GM12878 (cell line): ENCODE measurements around the gene SH2D6.

Experiments
- KDM1A ChIP-seq: fragments of 200-600 bp; sonication (generic); IDR thresholded peaks from 2 replicates; pipeline ENCODE4 v1.6.1; 2016; ENCODE audit warnings: borderline replicate concordance
- MTA2 ChIP-seq: fragments of 450-650 bp; IDR thresholded peaks from 2 replicates; pipeline ENCODE4 v1.6.1; 2016; ENCODE audit warnings: low read depth, mild to moderate bottlenecking, moderate library complexity
- NRF1 ChIP-seq: conservative IDR thresholded peaks from 2 replicates; pipeline ENCODE4 v1.6.1; 2011; ENCODE audit warnings: mild to moderate bottlenecking, low read depth, low read length, improper control_type of control experiment
- POLR2A ChIP-seq: IDR thresholded peaks from 2 replicates; pipeline ENCODE4 v1.6.1; 2011; ENCODE audit warnings: low read depth, mild to moderate bottlenecking, low read length
- RAD21 ChIP-seq: IDR thresholded peaks from 2 replicates; pipeline ENCODE4 v1.6.1; 2011; ENCODE audit warnings: mild to moderate bottlenecking, low read depth, low read length, moderate library complexity; ENCODE audit not compliant: insufficient read depth
- ZNF384 ChIP-seq: IDR thresholded peaks from 2 replicates; pipeline ENCODE4 v1.6.1; 2012; ENCODE audit warnings: low read depth, mild to moderate bottlenecking, low read length, improper control_type of control experiment, borderline replicate concordance
- TF ChIP-seq, protein P1 (sequence below), 3 experiments: IDR thresholded peaks in 2 of 3; conservative IDR thresholded peaks in 1 of 3; 2 replicates each; pipeline ENCODE4 v1.5.1; 2011; ENCODE audit warnings: low read depth in 3 of 3, low read length in 3 of 3, mild to moderate bottlenecking in 3 of 3, control low read depth in 2 of 3, moderate library complexity in 2 of 3, inconsistent platforms in 1 of 3, mixed read lengths in 1 of 3; ENCODE audit not compliant: control insufficient read depth in 2 of 3, insufficient read depth in 1 of 3; ENCODE audit errors: extremely low read depth in 1 of 3
- TF ChIP-seq, protein P2 (sequence below): IDR thresholded peaks from 2 replicates; pipeline ENCODE4 v1.6.1; 2011; ENCODE audit warnings: mild to moderate bottlenecking, low read depth, low read length, moderate library complexity; ENCODE audit not compliant: insufficient replicate concordance
- TF ChIP-seq, protein P3 (sequence below): fragments of 450-650 bp; IDR thresholded peaks from 2 replicates; pipeline ENCODE4 v1.6.1; 2016; ENCODE audit warnings: mild to moderate bottlenecking, moderate library complexity, borderline replicate concordance

DNA sequence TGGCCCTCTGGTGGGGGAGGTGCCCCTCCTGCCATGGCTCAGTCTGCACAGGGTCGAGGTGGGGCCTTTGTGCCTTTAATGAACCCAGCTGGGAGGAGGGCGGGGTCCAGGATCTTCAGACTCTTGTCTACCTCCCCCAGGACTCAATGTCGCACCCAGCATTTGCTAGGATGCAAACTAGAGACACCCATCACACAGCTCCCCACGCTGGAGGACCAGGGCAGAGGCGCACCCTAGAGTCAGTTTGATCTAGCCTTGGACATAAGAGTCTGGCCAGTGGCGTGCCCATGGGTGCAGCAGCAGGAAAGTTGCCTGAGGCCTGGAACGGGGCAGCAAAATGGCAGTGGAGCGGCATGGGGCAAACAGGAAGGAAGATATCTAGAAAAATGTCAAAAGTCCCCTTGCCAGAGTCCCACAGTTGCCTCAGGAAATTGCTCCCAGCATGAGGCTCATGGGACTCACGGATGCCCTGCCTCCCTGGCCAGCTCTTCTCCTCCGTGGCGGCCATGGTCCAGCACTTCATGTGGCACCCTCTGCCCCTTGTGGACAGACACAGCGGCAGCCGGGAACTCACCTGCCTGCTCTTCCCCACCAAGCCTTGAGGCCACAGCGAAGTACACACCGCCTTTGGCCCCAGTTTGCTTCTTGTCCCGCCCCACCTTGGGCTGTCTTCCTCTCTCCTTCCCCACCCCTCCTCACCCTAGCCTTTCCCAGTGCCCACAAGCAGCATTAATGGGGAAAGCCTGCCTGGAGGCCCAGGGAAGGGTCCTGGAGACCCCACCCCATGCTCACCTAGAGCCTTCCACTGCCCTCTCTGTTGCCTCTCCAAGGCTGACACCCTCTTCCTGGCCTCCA is 17.7 kb downstream of the SH2D6 start:
- TF ChIP-seq, protein P1, sequence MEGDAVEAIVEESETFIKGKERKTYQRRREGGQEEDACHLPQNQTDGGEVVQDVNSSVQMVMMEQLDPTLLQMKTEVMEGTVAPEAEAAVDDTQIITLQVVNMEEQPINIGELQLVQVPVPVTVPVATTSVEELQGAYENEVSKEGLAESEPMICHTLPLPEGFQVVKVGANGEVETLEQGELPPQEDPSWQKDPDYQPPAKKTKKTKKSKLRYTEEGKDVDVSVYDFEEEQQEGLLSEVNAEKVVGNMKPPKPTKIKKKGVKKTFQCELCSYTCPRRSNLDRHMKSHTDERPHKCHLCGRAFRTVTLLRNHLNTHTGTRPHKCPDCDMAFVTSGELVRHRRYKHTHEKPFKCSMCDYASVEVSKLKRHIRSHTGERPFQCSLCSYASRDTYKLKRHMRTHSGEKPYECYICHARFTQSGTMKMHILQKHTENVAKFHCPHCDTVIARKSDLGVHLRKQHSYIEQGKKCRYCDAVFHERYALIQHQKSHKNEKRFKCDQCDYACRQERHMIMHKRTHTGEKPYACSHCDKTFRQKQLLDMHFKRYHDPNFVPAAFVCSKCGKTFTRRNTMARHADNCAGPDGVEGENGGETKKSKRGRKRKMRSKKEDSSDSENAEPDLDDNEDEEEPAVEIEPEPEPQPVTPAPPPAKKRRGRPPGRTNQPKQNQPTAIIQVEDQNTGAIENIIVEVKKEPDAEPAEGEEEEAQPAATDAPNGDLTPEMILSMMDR (IDR thresholded peaks at IDR 0.05 in 2 of 3, conservative IDR thresholded peaks at IDR 0.05 in 1 of 3; ENCODE audit: control insufficient read depth in 2 of 3, extremely low read depth in 1 of 3, insufficient read depth in 1 of 3, low read depth in 3 of 3, low read length in 3 of 3), result no peak
- TF ChIP-seq KDM1A, result no peak
- TF ChIP-seq, protein P2, sequence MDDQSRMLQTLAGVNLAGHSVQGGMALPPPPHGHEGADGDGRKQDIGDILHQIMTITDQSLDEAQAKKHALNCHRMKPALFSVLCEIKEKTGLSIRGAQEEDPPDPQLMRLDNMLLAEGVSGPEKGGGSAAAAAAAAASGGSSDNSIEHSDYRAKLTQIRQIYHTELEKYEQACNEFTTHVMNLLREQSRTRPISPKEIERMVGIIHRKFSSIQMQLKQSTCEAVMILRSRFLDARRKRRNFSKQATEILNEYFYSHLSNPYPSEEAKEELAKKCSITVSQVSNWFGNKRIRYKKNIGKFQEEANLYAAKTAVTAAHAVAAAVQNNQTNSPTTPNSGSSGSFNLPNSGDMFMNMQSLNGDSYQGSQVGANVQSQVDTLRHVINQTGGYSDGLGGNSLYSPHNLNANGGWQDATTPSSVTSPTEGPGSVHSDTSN, result no peak
- no peak for TF ChIP-seq POLR2A
- no peak for TF ChIP-seq NRF1
- no peak for TF ChIP-seq MTA2
- no peak for TF ChIP-seq ZNF384
- TF ChIP-seq RAD21, result no peak
- TF ChIP-seq, protein P3, sequence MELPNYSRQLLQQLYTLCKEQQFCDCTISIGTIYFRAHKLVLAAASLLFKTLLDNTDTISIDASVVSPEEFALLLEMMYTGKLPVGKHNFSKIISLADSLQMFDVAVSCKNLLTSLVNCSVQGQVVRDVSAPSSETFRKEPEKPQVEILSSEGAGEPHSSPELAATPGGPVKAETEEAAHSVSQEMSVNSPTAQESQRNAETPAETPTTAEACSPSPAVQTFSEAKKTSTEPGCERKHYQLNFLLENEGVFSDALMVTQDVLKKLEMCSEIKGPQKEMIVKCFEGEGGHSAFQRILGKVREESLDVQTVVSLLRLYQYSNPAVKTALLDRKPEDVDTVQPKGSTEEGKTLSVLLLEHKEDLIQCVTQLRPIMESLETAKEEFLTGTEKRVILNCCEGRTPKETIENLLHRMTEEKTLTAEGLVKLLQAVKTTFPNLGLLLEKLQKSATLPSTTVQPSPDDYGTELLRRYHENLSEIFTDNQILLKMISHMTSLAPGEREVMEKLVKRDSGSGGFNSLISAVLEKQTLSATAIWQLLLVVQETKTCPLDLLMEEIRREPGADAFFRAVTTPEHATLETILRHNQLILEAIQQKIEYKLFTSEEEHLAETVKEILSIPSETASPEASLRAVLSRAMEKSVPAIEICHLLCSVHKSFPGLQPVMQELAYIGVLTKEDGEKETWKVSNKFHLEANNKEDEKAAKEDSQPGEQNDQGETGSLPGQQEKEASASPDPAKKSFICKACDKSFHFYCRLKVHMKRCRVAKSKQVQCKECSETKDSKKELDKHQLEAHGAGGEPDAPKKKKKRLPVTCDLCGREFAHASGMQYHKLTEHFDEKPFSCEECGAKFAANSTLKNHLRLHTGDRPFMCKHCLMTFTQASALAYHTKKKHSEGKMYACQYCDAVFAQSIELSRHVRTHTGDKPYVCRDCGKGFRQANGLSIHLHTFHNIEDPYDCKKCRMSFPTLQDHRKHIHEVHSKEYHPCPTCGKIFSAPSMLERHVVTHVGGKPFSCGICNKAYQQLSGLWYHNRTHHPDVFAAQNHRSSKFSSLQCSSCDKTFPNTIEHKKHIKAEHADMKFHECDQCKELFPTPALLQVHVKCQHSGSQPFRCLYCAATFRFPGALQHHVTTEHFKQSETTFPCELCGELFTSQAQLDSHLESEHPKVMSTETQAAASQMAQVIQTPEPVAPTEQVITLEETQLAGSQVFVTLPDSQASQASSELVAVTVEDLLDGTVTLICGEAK, result no peak
